Measurements from ENCODE around the gene ADCY4.

Gene ADCY4

GRCh38 chr14:24297190-24297964, 37.5 kb downstream of the ADCY4 start:
- DNase-seq (ENCODE audit: low spot score): peak; percentile 58

- DNase-seq (ENCODE audit: low spot score): peak; percentile 77
These were observed 38.3 kb downstream of the ADCY4 start for GRCh38 chr14:24296341-24297157.

- DNase-seq (ENCODE audit: low spot score): no peak
These were observed 41.3 kb downstream of the ADCY4 start for GRCh38 chr14:24293525-24293924.

GRCh38 chr14:24292118-24292807, 42.6 kb downstream of the ADCY4 start:
- no peak for DNase-seq (ENCODE audit: low spot score)

- no peak for DNase-seq (ENCODE audit: low spot score)
These were observed 43.3 kb downstream of the ADCY4 start for GRCh38 chr14:24291446-24292117.

- no peak for DNase-seq (ENCODE audit: low spot score)
These were observed 44.1 kb downstream of the ADCY4 start for GRCh38 chr14:24290746-24291145.

- DNase-seq (ENCODE audit: low spot score): no peak
These were observed 45.1 kb downstream of the ADCY4 start for GRCh38 chr14:24289649-24290280.

GRCh38 chr14:24286996-24287395, 47.9 kb downstream of the ADCY4 start:
- DNase-seq (ENCODE audit: low spot score): no peak

GRCh38 chr14:24285351-24285750, 49.5 kb downstream of the ADCY4 start:
- DNase-seq (ENCODE audit: low spot score): no peak

GRCh38 chr14:24284501-24285035, 50.3 kb downstream of the ADCY4 start:
- DNase-seq (ENCODE audit: low spot score): no peak

GRCh38 chr14:24283796-24284460, 50.9 kb downstream of the ADCY4 start:
- no peak for DNase-seq (ENCODE audit: low spot score)

GRCh38 chr14:24282736-24283135, 52.1 kb downstream of the ADCY4 start:
- no peak for DNase-seq (ENCODE audit: low spot score)

- no peak for DNase-seq (ENCODE audit: low spot score)
These were observed 53.2 kb downstream of the ADCY4 start for GRCh38 chr14:24281636-24282035.

- DNase-seq (ENCODE audit: low spot score): no peak
These were observed 53.9 kb downstream of the ADCY4 start for GRCh38 chr14:24280797-24281460.

GRCh38 chr14:24279301-24280186, 55.3 kb downstream of the ADCY4 start:
- peak; percentile 73 for DNase-seq (ENCODE audit: low spot score)

- no peak for DNase-seq (ENCODE audit: low spot score)
These were observed 56.4 kb downstream of the ADCY4 start for GRCh38 chr14:24278424-24278823.

GRCh38 chr14:24277606-24278321, 57.1 kb downstream of the ADCY4 start:
- no peak for DNase-seq (ENCODE audit: low spot score)

- DNase-seq (ENCODE audit: low spot score): no peak
These were observed 57.8 kb downstream of the ADCY4 start for GRCh38 chr14:24277071-24277470.
